ENCODE data around the gene SLX4IP.

DNA sequence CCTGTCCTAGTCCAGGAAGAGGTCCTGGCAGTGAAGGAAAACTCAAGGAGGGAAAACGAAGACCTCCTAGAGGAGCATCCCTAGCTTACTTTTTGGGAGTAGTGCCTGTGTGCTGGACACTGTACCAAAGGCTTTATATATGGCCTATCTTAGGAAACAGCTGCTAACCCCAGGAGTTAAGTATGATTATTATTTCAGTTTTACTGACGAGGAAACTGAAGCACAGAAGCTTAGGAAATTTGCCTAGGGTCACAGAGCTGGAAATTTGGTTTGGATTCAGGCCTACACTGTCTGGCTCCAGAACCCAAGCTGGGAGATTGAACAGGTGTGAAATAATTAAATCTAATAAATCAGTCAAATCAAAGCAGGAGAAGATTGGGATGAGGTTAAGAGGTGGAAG lies 78.0 kb downstream of the SLX4IP start:
- TF ChIP-seq POLR2A (IDR thresholded peaks at IDR 0.05; ENCODE audit: low read depth, low read length) = no peak
- TF ChIP-seq POLR2AphosphoS5 (IDR thresholded peaks at IDR 0.05; ENCODE audit: low read depth, low read length) = no peak

Data from GM12892 (cell line).